NCI-H146 treated with DMSO at 0.1 percent for 48 hours (cell line): Measurements from ENCODE around the gene CDC42BPG.

Experiments used
- DNase-seq: peaks from one replicate; lab custom pipeline; 2025; ENCODE audit not compliant: unreplicated experiment; lab: John Stamatoyannopoulos, UW

CDC42BPG gene

GRCh38 chr11:64793271-64794160 lies 50.9 kb downstream of the CDC42BPG start:
- no peak for DNase-seq

DNA sequence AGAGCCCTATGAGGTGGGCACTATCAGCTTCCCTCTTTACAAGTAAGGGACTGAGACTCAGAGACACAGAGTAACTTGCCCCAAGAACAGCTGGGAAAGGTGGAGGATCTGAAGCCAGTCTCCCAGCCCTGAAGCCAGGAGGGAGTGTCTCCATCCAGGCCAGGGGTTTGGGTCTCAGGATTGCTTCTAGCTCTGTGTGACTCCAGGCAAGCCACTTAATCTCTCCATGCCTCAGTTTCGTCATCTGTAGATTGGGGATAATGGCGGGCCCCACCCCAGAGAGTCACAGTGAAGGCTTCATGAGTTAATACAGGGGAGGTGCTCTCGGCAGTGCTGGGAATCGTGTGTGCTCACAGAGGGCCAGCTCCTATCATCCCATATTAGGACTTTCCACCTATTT lies 52.0 kb downstream of the CDC42BPG start:
- no peak for DNase-seq

DNA sequence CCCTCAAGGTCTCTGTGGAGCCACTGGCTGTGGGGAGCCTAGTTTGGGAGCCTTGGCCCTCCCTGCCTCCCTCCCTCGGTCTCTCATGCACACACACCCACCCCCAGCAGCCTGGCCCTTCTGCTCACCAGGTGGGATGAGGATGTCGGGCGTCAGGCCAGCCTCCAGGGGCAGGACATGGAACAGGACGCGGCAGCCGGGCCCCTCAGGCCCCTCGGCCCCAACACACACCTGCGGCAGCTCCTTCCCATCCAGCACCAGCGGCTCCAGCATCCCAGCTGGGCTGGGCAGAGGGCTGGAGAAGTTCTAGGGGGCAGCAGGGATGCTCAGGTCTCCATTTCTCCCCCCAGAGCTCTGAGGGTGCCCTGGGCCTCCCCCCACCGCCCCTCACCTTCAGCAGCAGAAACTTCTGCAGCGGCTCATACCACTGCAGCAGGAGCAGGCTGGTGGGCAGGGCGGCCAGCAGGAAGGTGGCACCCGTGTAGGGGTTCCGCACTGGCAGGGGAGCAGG lies 52.6 kb downstream of the CDC42BPG start:
- no peak for DNase-seq

GRCh38 chr11:64790205-64791095 lies 54.0 kb downstream of the CDC42BPG start:
- DNase-seq: no peak

GRCh38 chr11:64789331-64790204 lies 54.9 kb downstream of the CDC42BPG start:
- no peak for DNase-seq

DNA sequence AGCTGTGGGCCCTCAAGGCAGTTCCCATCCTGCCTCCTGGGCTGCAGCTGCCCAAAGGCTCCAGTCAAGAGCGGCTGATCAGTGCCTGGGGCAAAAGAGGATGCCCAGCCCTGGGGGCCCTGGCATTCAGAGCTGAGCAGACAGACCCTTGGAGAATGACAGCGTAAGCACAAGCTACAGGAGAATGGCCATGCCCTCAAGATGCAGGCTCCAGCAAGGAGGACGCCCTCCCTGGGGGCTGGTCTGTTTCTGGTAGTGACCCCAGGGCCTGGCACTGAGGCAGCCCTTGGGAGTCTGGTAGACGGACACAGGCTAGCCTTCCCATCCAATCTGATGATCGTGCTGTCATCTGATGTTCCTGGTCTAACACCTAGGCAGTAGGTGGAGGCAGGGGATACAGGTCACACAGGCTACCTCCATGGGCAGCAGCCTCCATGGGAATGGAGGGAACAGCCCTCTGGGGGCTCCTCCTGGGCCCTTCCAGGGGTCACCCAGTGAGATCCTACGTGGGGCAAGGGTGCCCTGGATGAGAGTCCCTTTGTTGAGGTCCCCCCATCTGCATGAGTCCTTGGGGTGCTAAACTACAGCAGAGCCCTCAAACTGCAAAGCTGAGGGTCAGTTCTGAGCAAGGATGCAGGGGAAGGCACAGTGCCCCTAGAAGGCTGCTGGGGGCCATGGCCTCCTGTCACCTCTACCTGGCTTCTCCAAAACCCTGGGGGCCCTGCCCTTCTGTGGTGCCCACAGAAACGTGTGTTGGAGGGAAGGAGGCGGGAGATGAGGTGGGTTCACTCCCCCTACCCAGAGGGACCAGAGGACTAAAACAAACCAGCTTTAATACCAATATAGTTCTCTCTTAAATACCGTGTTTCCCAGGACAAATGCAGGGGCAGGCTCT lies 55.9 kb downstream of the CDC42BPG start:
- DNase-seq: no peak

DNA sequence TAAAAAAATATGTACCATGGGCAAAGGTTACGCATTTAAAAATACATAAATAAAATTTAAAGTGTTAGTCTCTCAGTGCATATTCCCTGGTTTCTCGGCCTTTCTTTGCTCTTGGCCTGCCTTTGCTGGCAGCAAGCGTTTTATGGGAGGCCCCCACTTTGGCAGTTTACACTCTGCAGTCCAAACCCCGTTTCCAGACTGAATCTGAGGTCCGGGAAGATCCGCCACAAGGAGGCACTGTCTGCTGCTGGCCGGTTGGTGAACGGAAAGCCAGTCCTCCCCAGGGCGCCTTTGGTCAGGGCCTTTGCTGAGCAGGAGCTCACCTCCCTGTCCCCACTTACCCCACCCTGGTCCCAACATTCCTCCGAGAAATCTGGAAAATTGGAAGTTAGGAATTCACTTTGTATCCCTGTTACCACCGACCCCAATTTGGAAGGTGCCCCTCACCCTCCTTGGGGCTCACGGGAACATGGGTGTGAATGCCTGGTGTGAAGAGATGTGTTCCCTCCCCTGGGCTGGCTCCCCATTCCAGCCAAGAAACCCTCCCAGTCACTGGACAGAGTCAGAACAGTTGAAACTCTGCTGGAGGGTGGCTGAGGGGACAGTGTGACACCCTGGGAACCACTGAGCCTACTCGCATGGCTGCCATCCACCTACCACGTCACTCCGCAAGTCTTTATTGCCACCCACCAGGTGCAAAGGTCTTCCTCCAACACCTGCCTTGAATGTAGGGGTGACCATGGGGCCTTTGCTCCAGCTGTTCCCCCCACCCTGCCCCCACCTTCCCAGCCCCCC lies 56.7 kb downstream of the CDC42BPG start:
- DNase-seq: no peak

DNA sequence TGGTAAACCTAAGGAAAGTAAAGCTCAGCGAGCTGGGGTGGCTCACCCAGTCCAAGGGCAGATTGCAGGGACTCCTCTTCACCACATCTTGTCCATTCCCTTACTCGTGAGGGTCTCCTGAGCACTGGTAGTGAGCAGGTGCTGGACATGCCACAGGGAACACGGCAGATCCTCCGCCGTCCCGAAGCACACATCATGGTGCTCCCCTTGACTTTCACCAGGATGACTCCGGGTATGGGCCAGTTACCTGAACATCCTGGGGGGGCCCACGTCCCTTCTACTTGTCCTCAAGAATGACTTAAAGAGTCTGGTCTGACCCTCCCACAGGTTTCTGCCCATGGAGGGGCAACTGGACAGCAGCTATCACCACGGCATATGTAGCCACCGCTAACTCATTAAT lies 58.1 kb downstream of the CDC42BPG start:
- no peak for DNase-seq

- no peak for DNase-seq
Measured at GRCh38 chr11:64784813-64785581, 59.5 kb downstream of the CDC42BPG start.

DNA sequence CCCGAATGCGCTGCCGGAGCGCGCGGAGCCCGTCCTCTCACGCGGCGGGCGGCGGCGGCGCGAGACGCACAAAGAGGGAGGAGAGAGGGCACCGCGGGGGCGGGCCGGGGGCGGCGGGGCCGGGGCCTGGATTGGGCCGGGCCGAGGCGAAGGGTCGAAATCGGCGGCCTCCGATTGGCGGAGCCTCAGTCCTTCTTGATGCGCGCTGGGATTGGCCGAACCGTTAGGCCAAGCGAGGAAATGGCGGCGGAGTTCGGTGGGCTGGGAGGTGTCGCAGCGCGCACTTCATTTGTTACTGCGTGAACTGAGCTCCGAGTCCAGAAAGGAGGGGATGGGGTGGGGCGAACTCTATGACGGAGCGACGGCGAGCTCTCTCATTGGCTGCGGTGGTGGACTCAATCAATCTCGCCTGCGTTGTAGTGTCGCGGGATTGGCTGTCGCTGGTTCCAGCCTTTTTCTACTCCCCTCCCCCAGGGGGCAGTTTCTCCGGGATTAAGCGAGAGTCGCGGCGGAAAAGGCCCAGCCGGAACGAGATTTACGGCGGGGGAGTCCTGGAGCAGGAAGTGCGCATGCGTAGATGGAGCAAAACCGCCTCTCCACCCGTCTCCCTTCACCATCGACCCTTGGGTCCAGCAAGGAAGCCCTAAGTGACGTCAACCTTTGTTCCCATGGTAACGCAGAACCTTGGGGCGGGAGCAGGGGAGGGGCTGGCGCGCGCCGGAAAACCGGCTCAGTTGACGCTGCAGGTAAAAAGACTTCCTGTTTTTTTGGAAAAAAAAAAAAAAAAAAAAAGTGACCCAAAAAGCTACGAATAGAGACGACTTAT lies 65.8 kb downstream of the CDC42BPG start, which contains the start of gene SF1:
Gene SF1 (minus strand): TSS at position 70 of the 826 bp plus-strand sequence. CDS start 150 bp downstream, outside the sequence.
- peak; percentile 99 for DNase-seq

- DNase-seq: no peak
Measured at GRCh38 chr11:64778223-64778472, 66.3 kb downstream of the CDC42BPG start.

DNA sequence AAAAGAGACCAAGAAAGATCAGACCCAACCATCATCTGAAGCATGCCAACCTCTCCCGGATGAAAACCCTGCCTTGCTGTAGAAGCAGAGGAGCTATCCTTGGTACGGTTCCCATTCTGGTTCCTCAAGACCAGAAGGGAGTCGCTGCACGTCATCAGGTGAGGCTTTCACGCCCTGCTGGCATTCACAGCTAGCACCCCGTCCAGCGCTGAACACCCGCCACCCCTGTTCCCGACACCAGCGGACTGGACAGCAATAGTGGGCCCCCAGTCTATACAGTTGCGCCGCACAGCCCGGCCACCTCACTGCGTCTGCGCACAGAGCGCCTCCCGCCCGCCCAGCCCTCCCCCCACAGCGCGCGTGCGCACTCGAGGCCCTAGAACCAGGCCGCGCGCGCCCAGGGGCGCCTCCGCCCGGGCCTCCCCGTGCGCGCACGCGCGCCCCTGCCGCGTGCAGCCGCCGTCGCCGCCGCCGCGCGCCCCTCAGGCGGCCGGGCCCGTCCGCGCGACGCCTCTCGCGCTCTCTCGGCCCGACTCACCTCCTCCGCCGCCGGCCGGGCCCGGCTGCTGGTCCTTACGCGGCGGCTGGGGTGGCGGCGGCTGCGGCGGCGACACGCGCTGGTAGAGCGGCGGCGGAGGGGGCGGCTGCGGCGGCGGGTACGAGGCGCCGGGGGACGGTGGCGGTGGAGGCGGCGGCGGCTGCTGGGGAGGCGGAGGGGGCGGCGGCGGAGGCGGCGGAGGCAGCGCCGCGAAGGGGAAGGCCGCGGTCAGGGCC lies 66.8 kb downstream of the CDC42BPG start:
- peak; percentile 36 for DNase-seq

DNA sequence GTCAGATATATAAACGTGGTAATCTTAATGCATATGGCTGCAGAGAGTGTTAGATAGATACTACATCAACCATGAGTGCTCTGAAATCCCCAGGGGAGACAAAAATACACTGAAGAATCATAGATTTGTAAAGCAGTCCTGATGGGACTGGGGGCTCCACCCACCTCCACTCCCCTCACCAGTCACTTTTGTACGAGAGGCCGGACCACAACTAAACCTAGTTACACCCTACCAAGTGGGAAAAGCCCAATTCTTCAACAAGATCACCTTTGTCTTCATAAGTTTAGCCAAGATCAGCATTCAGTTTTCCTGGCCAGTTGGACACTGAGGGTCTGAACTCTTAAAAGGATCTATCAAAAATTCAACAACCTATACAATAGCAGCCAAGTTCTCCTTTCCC lies 67.6 kb downstream of the CDC42BPG start:
- no peak for DNase-seq

DNA sequence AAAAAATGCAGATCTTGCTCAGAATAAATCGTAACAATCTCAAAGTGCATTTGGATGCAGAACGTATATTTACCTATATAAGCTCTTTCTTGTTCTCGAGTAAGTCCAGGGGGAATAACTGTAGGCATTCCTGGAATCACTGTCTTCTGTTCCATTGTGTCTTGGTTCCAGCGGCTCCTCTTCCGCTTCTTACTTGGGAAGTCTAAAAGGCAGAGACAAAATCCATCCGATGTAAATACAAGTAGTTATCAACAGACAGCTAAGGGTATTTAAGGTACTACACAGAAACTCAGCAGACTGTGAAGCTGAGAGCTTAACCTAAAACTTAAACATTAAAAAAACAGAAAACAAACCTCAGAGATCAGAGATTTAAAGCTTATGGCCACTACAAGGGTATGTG lies 68.0 kb downstream of the CDC42BPG start:
- no peak for DNase-seq

DNA sequence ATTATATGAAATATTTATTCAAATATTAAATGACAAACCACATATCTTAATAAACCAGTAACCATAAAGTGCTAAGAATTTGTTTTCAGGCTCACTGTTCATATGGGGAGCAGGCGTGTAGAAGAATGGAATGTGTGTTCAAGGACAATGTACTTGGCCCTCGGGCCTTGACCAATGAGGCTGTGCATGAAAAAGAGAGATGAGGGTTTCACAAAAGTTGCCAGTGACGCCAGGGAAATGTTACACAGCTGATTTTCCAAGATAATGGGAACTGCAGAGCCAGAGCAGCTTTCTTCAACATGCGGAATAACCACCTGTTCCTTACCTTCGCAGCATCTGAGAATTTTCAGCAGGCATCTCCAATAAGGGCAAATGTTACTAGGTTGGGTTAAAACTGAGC lies 70.3 kb downstream of the CDC42BPG start:
- DNase-seq: no peak
